Heart right ventricle (tissue), 16 donors: ENCODE measurements around the gene PIGC. TPM values are rescaled to one million over a fixed set of nuclear protein-coding genes. Genes with fewer than 3 reads are reported as not detected.

Experiments
- ATAC-seq, 8 donors: fragments of 200-7000 bp; cut with Tn5 transposase; one replicate each; pipeline ENCODE4 v1.9.1; 2020; ENCODE audit warnings: mild to moderate bottlenecking in 8 of 8, moderate library complexity in 8 of 8, moderate number of reproducible peaks in 1 of 8
- DNase-seq, 2 donors: peaks; one replicate each; pipeline ENCODE4 v3.0.0-alpha.2; 2020
- H3K27ac ChIP-seq, 10 donors: fragments of 200-600 bp; sonication (generic) in 2 of 10; one replicate each; pipeline versions ENCODE4 v1.5.0 to v1.8.0; 2020 to 2022; ENCODE audit warnings: mild to moderate bottlenecking in 3 of 10
- H3K27me3 ChIP-seq, 7 donors: fragments of 200-600 bp; one replicate each; pipeline ENCODE4 v1.8.0; 2021 to 2022; ENCODE audit warnings: mild to moderate bottlenecking in 2 of 7
- H3K36me3 ChIP-seq, 9 donors: fragments of 200-600 bp; sonication (generic) in 1 of 9; one replicate each; pipeline versions ENCODE4 v1.5.0 to v1.8.0; 2020 to 2022; ENCODE audit warnings: mild to moderate bottlenecking in 2 of 9
- H3K4me1 ChIP-seq, 9 donors: fragments of 200-600 bp; sonication (generic) in 1 of 9; one replicate each; pipeline versions ENCODE4 v1.5.0 to v1.8.0; 2020 to 2022; ENCODE audit warnings: mild to moderate bottlenecking in 4 of 9
- H3K4me3 ChIP-seq, 10 donors: fragments of 200-600 bp; sonication (generic) in 2 of 10; one replicate each; pipeline versions ENCODE4 v1.5.0 to v1.8.0; 2020 to 2022; ENCODE audit warnings: mild to moderate bottlenecking in 7 of 10, moderate library complexity in 2 of 10
- H3K9me3 ChIP-seq, 11 donors: fragments of 200-600 bp in 10 of 11; sonication (generic) in 2 of 11; one replicate each; pipeline versions ENCODE4 v1.5.0 to v1.8.0; 2013 to 2022; ENCODE audit warnings: mild to moderate bottlenecking in 2 of 11, control low read depth in 1 of 11, moderate library complexity in 1 of 11
- WGBS, 2 donors: extraction: QIAGEN DNeasy Blood & Tissue Kit; methylation state at CpG; one replicate each; pipeline ENCODE4 v1.1.7; 2013; ENCODE audit warnings: inconsistent platforms in 1 of 2; 5-methylcytosine and 5-hydroxymethylcytosine counted together
- intact Hi-C, 10 donors: fragments of 100-400 bp; cut with DNase I; formaldehyde crosslinking; loops; one replicate each; pipeline versions ENCODE4 v1.11.1 to v1.14.2; 2022
- polyA plus RNA-seq, 2 donors: library from polyadenylated mRNA; stranded (reverse); fragments of 200-250 nt; gene quantifications; one replicate each; pipeline ENCODE4 v1.2.3, GENCODE V29; 2013
- total RNA-seq, 10 donors: library from RNA; stranded (reverse); fragmentation: NEBNext Ultra II Directional in 3 of 10; extraction: Animal tissue kit (Norgen Biotek cat#: 25700) in 3 of 10; gene quantifications; one replicate each; pipeline versions ENCODE4 v1.2.1 to v1.2.4, GENCODE V29; 2021 to 2023
- TF ChIP-seq, protein P1 (sequence below), 9 donors: fragments of 200-600 bp; sonication (generic) in 2 of 9; IDR thresholded peaks; one replicate each; pipeline versions ENCODE4 v1.5.0 to v1.8.0; 2021 to 2022; ENCODE audit warnings: antibody characterized with exemption in 9 of 9, mild to moderate bottlenecking in 5 of 9, moderate library complexity in 1 of 9
- donor health status: Arrhythmogenic right ventricular cardiomyopathy.
- donor health status: ischemic (EF 13 %, LVEDD 7.1; RV severe dilation, severe dysfunction).
- donor health status: healthy with polysubstance abuse.
- donor health status: DM: no; HTN: yes; CAD: no.
- donor health status: DM: no; HTN: no; CAD: no.
- donor health status: ischemic (EF 25% LVEDD 6.9; RV normal size, moderate dysfunction).
- donor health status: ischemic (EF 25% LVEDD 5.7; RV mildly dilated, moderate dysfunction).
- donor health status: healthy.
- donor health status: DM: yes; HTN: yes; CAD: no.
- donor health status: Ischemic cardiomyopathy.
- donor health status: ischemic (EF 35%, LVEDD 5.7; RV mildly dilated, moderate dysfunction).
- donor health status: nonischemic (EF 11% LVEDD 7.7; RV severe dilation, severe dysfunction).
- donor health status: DM: yes; HTN: yes; CAD: no.
- donor health status: PGD.
- donor health status: ischemic (EF 29% LVEDD 5.4; RV normal size, mild dysfunction).
- donor health status: nonischemic (EF 23%, LVEDD 6.1; RV moderate dilation, normal function).

The PIGC gene
- total and polyA plus RNA-seq, 12 donors, result 9.3 to 21.2 (median 13.9) TPM

DNA sequence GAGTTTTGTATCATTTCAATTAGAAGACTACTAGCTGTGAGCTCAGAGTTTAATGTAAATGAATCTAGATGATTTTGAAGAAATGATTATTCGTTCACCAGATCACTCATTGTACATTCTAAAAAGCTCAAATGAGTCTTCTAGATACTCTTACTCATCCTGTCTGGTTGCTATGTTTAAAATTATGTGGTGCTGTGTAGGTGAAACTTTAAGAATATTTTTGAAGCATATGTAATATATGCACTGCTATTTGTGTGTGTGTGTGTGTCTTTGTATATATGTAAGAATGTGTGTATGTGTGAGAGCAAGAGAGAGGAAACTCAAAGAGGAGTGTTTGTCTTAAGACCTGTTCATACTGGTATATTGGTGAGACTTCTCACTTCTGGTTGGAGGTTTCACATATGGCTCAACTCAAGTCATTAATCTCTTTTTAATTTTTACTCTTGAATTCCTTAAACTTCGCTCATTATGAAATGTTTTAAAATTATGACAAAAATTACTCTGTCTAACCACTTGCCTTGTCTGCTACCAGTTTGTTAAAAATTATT is 32.0 kb downstream of the PIGC start:
- DNase-seq (no peak), ATAC-seq (no peak)
- TF ChIP-seq, protein P1, sequence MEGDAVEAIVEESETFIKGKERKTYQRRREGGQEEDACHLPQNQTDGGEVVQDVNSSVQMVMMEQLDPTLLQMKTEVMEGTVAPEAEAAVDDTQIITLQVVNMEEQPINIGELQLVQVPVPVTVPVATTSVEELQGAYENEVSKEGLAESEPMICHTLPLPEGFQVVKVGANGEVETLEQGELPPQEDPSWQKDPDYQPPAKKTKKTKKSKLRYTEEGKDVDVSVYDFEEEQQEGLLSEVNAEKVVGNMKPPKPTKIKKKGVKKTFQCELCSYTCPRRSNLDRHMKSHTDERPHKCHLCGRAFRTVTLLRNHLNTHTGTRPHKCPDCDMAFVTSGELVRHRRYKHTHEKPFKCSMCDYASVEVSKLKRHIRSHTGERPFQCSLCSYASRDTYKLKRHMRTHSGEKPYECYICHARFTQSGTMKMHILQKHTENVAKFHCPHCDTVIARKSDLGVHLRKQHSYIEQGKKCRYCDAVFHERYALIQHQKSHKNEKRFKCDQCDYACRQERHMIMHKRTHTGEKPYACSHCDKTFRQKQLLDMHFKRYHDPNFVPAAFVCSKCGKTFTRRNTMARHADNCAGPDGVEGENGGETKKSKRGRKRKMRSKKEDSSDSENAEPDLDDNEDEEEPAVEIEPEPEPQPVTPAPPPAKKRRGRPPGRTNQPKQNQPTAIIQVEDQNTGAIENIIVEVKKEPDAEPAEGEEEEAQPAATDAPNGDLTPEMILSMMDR (IDR thresholded peaks at IDR 0.05), result no peak
- Histone ChIP-seq H3K27ac (no peak overlapping the region), H3K4me3 (no peak overlapping the region), H3K9me3 (no peaks in the 10 kb centered on the region), H3K36me3 (no peaks in the 10 kb centered on the region), H3K27me3 (no peaks in the 10 kb centered on the region), H3K4me1 (no peaks in the 10 kb centered on the region)
- 94 to 97% methylated on average over 2 of the region's 2 CpGs for WGBS, 2 donors
- intact Hi-C loops, result no loop called here

DNA sequence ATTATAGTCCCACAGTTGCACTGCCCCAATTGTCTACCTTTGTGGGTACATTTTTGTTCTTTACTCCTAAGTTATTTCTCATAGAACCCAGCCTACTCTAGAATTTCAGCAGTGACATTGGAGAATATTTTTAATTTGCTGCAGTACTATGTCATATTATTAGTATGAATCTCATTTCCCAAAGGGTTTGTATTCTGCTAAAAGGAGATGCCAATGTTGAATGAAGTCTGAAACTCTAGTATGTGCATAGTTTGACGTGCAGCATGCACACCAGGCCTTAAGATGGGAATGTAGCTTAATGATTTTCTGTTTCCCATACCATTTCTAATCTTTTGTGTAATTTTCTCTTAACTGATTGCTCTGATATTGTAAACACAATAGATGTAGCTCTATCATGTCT is 33.8 kb downstream of the PIGC start:
- Histone ChIP-seq H3K27me3 (no peaks in the 10 kb centered on the region), H3K36me3 (no peaks in the 10 kb centered on the region), H3K4me3 (no peak overlapping the region), H3K4me1 (no peaks in the 10 kb centered on the region), H3K27ac (no peak overlapping the region), H3K9me3 (no peaks in the 10 kb centered on the region)
- TF ChIP-seq, protein P1 (IDR thresholded peaks at IDR 0.05), result no peak
- no peak for ATAC-seq
- WGBS, 2 donors, result 73 to 79% methylated on average over 1 of the region's 1 CpG
- no peak for DNase-seq
- intact Hi-C loops, result no loop called here

DNA sequence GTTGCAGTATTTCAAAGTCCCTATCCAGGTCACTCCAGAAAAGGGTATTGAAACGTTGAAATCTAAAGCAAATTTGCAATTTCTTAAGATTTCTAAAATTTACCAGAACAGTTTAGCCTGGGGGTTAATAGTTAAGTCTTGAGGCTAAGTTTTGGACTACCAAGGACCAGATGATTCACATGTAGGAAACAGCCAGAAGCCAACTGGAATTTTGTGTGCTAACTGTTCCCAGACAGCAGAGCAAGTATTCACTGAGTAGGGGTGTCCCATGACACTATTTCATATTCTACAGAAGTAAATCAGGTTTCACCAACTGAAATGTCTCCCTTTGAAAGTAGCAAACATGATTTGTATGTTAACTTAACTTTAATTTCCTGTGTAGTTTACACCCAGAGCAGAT is 34.9 kb downstream of the PIGC start:
- no peak for ATAC-seq
- WGBS, 2 donors, result 94 to 96% methylated on average over 1 of the region's 1 CpG
- Histone ChIP-seq H3K27me3 (no peaks in the 10 kb centered on the region), H3K9me3 (no peaks in the 10 kb centered on the region), H3K36me3 (no peaks in the 10 kb centered on the region), H3K4me3 (no peak overlapping the region), H3K27ac (no peak overlapping the region), H3K4me1 (peaks cover 0 to 6% (median 0%) of the 10 kb centered on the region in 9 donors)
- TF ChIP-seq, protein P1 (IDR thresholded peaks at IDR 0.05), result no peak
- no peak for DNase-seq
- intact Hi-C loops, result loop anchor here in 4 of 10 donors (10.0 kb wide), 3 partner anchors 324 to 404 kb away; no protein-coding TSS in a partner anchor

DNA sequence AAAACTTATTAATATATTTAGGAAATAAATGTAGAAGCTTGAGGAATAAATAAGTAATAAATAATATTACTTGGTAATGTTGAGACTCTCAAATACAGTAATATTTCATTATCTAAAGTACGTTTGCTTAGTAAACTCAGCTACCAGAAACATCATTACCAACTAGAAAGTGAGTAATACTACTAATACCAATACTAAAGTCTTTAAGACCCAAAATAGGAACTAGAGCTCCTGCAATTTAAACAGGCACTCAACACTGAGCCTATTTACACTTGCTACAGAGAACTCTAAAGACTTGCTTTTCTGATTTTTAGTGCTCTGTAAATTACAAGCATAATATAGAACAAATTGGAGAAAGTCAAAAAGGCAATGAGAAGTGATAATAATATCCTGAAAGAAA is 36.9 kb downstream of the PIGC start:
- no peak overlapping the region for H3K27ac ChIP-seq
- no peaks in the 10 kb centered on the region for H3K27me3 ChIP-seq
- no peaks in the 10 kb centered on the region for H3K36me3 ChIP-seq
- DNase-seq (no peak), ATAC-seq (no peak)
- H3K4me3 ChIP-seq, result no peak overlapping the region
- H3K9me3 ChIP-seq, result no peaks in the 10 kb centered on the region
- peaks cover 0 to 10% (median 0%) of the 10 kb centered on the region in 9 donors for H3K4me1 ChIP-seq
- intact Hi-C loops, result loop anchor here in 4 of 10 donors (10.0 kb wide), 3 partner anchors 322 to 402 kb away; no protein-coding TSS in a partner anchor
- TF ChIP-seq, protein P1 (IDR thresholded peaks at IDR 0.05), result no peak
- 44 to 99% methylated on average over 1 of the region's 1 CpG for WGBS, 2 donors
